ACHN (cell line): ENCODE data around the gene KIAA1586.
A peak's percentile ranks its signal among the peaks of the same experiment; 100 is the strongest.
"Not testable (repeated sequence)": the region's sequence is repeated elsewhere in the genome, so short reads cannot be mapped to it uniquely, and the experiment has no call there.

Source experiments
- DNase-seq: peaks from one replicate; pipeline ENCODE4 v3.0.0-alpha.2; 2015
- in situ Hi-C: cut with HindIII; loops from 2 replicates; pipeline ENCODE4 v1.10.0; 2017; ENCODE audit warnings: low sequenced_read_pairs, low pct_ligation_motif_present, low pct_unique_long_range_greater_than_20kb

The KIAA1586 gene

GRCh38 chr6:57089687-57090457 lies 43.4 kb downstream of the KIAA1586 start, which contains the start of gene ZNF451:
Gene ZNF451 (plus strand): TSS chr6:57090188. CDS start chr6:57090254, 66 bp downstream.
- peak; percentile 95 for DNase-seq
- in situ Hi-C loops, result no loop called here

GRCh38 chr6:57090458-57091067 lies 44.1 kb downstream of the KIAA1586 start:
- DNase-seq, in situ Hi-C loops: not testable (repeated sequence)

- in situ Hi-C loops, DNase-seq: not testable (repeated sequence)
Measured at GRCh38 chr6:57091375-57091774, 44.9 kb downstream of the KIAA1586 start.

GRCh38 chr6:57094689-57095088 lies 48.2 kb downstream of the KIAA1586 start:
- in situ Hi-C loops, result no loop called here
- no peak for DNase-seq

GRCh38 chr6:57097596-57097995 lies 51.1 kb downstream of the KIAA1586 start:
- DNase-seq, result no peak
- in situ Hi-C loops, result no loop called here

GRCh38 chr6:57102976-57103375 lies 56.5 kb downstream of the KIAA1586 start:
- no peak for DNase-seq
- in situ Hi-C loops, result no loop called here

- in situ Hi-C loops, result no loop called here
- DNase-seq, result no peak
Measured at GRCh38 chr6:57104336-57104735, 57.8 kb downstream of the KIAA1586 start.
